SU-DHL-6 (cell line): ENCODE data around the gene MRFAP1L1.
"Not testable (repeated sequence)": the region's sequence is repeated elsewhere in the genome, so short reads cannot be mapped to it uniquely, and the experiment has no call there.

Source experiments
- H2AFZ ChIP-seq: fragments of 200-600 bp; sonication (generic); 2 replicates; pipeline ENCODE4 v1.6.1; 2014; ENCODE audit warnings: low read depth, mild to moderate bottlenecking, moderate library complexity, mixed read lengths, antibody characterized with exemption, low read length; ENCODE audit not compliant: severe bottlenecking
- H3F3A ChIP-seq: fragments of 200-600 bp; shearing (Covaris generic); 2 replicates; pipeline ENCODE4 v1.6.0; 2016; ENCODE audit warnings: antibody characterized with exemption, mild to moderate bottlenecking; ENCODE audit not compliant: insufficient read depth
- H3K27ac ChIP-seq: fragments of 200-600 bp; sonication (generic); 2 replicates; pipeline ENCODE4 v1.5.1; 2016; ENCODE audit warnings: low read depth, mild to moderate bottlenecking, low read length, moderate library complexity, mixed read lengths
- H3K27me3 ChIP-seq: fragments of 200-600 bp; sonication (generic), shearing (Covaris generic); 2 replicates; pipeline ENCODE4 v1.6.0; 2014; ENCODE audit warnings: mild to moderate bottlenecking, low read length
- H3K36me3 ChIP-seq: fragments of 200-600 bp; sonication (generic); 2 replicates; pipeline ENCODE4 v1.6.1; 2014; ENCODE audit warnings: mild to moderate bottlenecking, low read length, mixed read lengths
- H3K4me2 ChIP-seq: fragments of 300-600, 200-600 bp; shearing (Covaris generic), sonication (generic); 2 replicates; pipeline ENCODE4 v1.6.0; 2014; ENCODE audit warnings: low read length, low read depth, mild to moderate bottlenecking; ENCODE audit not compliant: poor library complexity, severe bottlenecking
- H3K4me3 ChIP-seq: fragments of 200-600 bp; sonication (generic); 2 replicates; pipeline ENCODE4 v1.5.1; 2014; ENCODE audit warnings: antibody characterized with exemption, low read length, mild to moderate bottlenecking, mixed read lengths; ENCODE audit not compliant: insufficient read depth, poor library complexity, severe bottlenecking
- H3K79me2 ChIP-seq: fragments of 200-600 bp; sonication (generic); 2 replicates; pipeline ENCODE4 v1.6.1; 2014; ENCODE audit warnings: mild to moderate bottlenecking, low read length, moderate library complexity; ENCODE audit not compliant: insufficient read depth
- H3K9ac ChIP-seq: fragments of 200-600 bp; sonication (generic); 2 replicates; pipeline ENCODE4 v1.7.0; 2014; ENCODE audit warnings: mild to moderate bottlenecking, low read length
- H3K9me2 ChIP-seq: fragments of 200-600 bp; sonication (generic); replicated peaks from 2 replicates; pipeline ENCODE4 v1.6.1; 2014; ENCODE audit warnings: low read length; ENCODE audit not compliant: insufficient read depth
- H3K9me3 ChIP-seq: fragments of 200-600 bp; sonication (generic); 2 replicates; pipeline ENCODE4 v1.6.1; 2014; ENCODE audit warnings: low read length, mixed read lengths; ENCODE audit not compliant: insufficient read depth
- H4K20me1 ChIP-seq: fragments of 200-600 bp; sonication (generic); 2 replicates; pipeline ENCODE4 v1.6.1; 2014; ENCODE audit warnings: low read depth, mild to moderate bottlenecking, antibody characterized with exemption, low read length, moderate library complexity, mixed read lengths
- CTCF ChIP-seq: fragments of 200-600 bp; sonication (generic); IDR thresholded peaks from one replicate; pipeline ENCODE4 v1.5.1; 2017; ENCODE audit warnings: antibody characterized with exemption, mild to moderate bottlenecking, low read length, moderate library complexity; ENCODE audit not compliant: insufficient read depth, poor library complexity, severe bottlenecking
- EZH2phosphoT487 ChIP-seq: fragments of 200-600 bp; sonication (generic), shearing (Covaris generic); conservative IDR thresholded peaks from 2 replicates; pipeline ENCODE4 v1.6.1; 2018; ENCODE audit warnings: mild to moderate bottlenecking, antibody characterized with exemption, low read length, moderate library complexity, mixed read lengths

The MRFAP1L1 gene

GRCh38 chr4:6676722-6677558 is 32.7 kb downstream of the MRFAP1L1 start:
- H3K4me3 ChIP-seq, result no peak overlapping the region
- no peak overlapping the region for H3K4me2 ChIP-seq
- no peak overlapping the region for H2AFZ ChIP-seq
- H4K20me1 ChIP-seq, result no peaks in the 10 kb centered on the region
- no peak overlapping the region for H3K9ac ChIP-seq
- H3K9me2 ChIP-seq, result no peaks in the 10 kb centered on the region
- no peaks in the 10 kb centered on the region for H3K36me3 ChIP-seq
- H3F3A ChIP-seq, result 0 out of 2 replicates have a peak, but pooled peaks cover 4% of the 10 kb centered on the region
- no peak for TF ChIP-seq CTCF
- no peak for TF ChIP-seq EZH2phosphoT487
- H3K9me3 ChIP-seq, result no peaks in the 10 kb centered on the region
- no peak overlapping the region for H3K27ac ChIP-seq
- H3K27me3 ChIP-seq, result no peaks in the 10 kb centered on the region
- H3K79me2 ChIP-seq, result peaks cover 7% of the 10 kb centered on the region; the same call in 1 of the 2 replicates

DNA sequence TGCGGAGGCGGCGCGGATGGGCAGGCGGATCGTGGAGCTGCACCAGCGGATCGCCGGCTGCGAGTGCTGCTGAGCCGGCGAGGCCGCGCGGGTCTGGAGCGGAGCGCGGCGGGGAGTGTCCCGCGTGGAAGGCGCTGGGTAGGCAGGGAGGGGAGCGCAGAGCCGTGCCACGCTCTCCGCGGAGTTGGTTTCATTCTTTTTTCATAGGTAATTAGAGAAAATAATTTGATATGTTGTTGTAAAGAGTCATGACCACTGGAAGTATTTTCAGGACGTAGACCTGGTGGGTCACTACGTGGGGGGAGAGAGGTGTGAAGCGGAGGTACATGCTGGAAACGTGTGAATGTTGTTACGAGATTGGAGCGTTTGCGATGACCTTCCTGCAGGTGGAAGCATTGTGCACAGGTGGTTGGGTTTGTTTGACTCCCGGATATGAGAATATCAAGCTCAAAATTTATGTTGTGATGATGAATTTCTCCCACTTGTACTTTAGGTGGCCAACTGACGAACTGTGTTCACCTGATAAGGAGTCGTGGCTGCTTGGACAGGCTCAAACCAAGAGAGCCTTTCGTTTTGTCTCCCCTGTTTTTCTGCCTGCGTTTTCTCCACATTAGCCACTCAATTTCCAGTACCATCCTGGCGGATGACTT is 35.0 kb downstream of the MRFAP1L1 start:
- Histone ChIP-seq H3K9me3 (no peaks in the 10 kb centered on the region), H3K79me2 (peaks cover 7% of the 10 kb centered on the region; the same call in 1 of the 2 replicates), H3K4me3 (peak overlapping the region; percentile 53), H3K27me3 (no peaks in the 10 kb centered on the region), H3F3A (0 out of 2 replicates have a peak, but pooled peaks cover 4% of the 10 kb centered on the region), H2AFZ (peak overlapping the region; percentile 28), H3K9me2 (no peaks in the 10 kb centered on the region), H3K27ac (no peak overlapping the region), H4K20me1 (no peaks in the 10 kb centered on the region), H3K9ac (peak overlapping the region; percentile 58), H3K36me3 (no peaks in the 10 kb centered on the region), H3K4me2 (peak overlapping the region; percentile 55)
- TF ChIP-seq EZH2phosphoT487, result no peak
- TF ChIP-seq CTCF, result peak; percentile 10

DNA sequence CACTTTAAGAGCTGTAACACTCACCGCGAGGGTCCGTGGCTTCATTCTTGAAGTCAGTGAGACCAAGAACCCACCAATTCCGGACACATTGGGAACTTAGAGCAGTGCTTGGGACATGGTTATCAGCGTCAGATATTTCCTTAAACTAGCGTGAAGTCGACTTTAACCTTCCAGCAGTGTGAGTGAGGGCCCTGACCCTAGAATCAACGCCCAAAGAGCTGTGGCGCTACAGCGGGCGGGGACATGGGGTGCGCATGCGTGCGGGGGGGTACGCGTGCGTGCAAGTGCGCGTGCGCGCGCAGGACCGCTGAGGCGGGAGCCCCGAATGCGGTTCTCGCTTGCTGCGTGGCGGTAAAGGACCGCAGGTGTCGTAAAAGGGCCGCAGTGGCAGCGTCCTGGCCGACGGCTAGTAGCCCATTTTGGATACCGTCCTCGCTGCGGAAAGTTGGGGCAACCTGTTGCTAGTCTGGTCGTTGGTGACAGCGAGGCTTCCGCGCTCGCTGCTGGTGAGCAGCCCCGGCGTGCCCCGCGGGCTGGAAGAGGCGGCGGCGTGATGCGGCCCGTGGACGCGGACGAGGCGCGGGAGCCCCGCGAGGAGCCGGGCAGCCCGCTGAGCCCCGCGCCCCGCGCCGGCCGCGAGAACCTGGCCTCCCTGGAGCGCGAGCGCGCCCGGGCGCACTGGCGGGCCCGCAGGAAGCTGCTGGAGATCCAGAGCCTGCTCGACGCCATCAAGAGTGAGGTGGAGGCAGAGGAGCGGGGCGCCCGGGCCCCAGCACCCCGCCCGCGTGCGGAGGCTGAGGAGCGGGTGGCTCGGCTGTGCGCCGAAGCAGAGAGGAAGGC is 35.8 kb downstream of the MRFAP1L1 start:
- Histone ChIP-seq H3K9me3 (no peaks in the 10 kb centered on the region), H3F3A (0 out of 2 replicates have a peak, but pooled peaks cover 4% of the 10 kb centered on the region), H4K20me1 (no peaks in the 10 kb centered on the region), H2AFZ (peak overlapping the region; percentile 28), H3K79me2 (peaks cover 7% of the 10 kb centered on the region; the same call in 1 of the 2 replicates), H3K4me2 (peak overlapping the region; percentile 55), H3K9me2 (no peaks in the 10 kb centered on the region), H3K27me3 (no peaks in the 10 kb centered on the region), H3K27ac (no peak overlapping the region), H3K9ac (peak overlapping the region; percentile 58), H3K4me3 (peak overlapping the region; percentile 53), H3K36me3 (no peaks in the 10 kb centered on the region)
- no peak for TF ChIP-seq EZH2phosphoT487
- TF ChIP-seq CTCF, result no peak

GRCh38 chr4:6673191-6673659 is 36.4 kb downstream of the MRFAP1L1 start:
- not testable (repeated sequence) for H3F3A ChIP-seq, H3K36me3 ChIP-seq, H3K27me3 ChIP-seq, H3K79me2 ChIP-seq, H3K9ac ChIP-seq, H3K9me3 ChIP-seq, H4K20me1 ChIP-seq, H3K9me2 ChIP-seq, H3K27ac ChIP-seq, H3K4me2 ChIP-seq, H2AFZ ChIP-seq
- H3K4me3 ChIP-seq, result peak overlapping the region; percentile 53
